ENCODE measurements around the gene CAMLG. TPM values are rescaled to one million over a fixed set of nuclear protein-coding genes. Genes with fewer than 3 reads are reported as not detected.
A peak's percentile ranks its signal among the peaks of the same experiment; 100 is the strongest.

CAMLG gene
- total and polyA plus RNA-seq, 9 of the 15 experiments (the other 6 are each of a cell fraction or from before 2014, with no cell fraction given), result 11.3 to 22.0 (median 16.3) TPM

- TF ChIP-seq ETS1 (conservative IDR thresholded peaks at IDR 0.05; ENCODE audit: control insufficient read depth, low read depth, low read length) (peak; percentile 41; the same call in 1 of the 2 replicates), TEAD4 (IDR thresholded peaks at IDR 0.05; ENCODE audit: low read length) (peak; percentile 15; the same call in 1 of the 2 replicates), TEAD4 (CRISPR knock-in tag; IDR thresholded peaks at IDR 0.05; ENCODE audit: borderline replicate concordance) (0 out of 2 replicates have a peak, but pooled peaks have one; percentile 28), SMC3 (conservative IDR thresholded peaks at IDR 0.05; ENCODE audit: insufficient read depth, low read depth, low read length) (no peak), ATF1 (CRISPR knock-in tag; IDR thresholded peaks at IDR 0.05) (no peak), ATF1 (tag; IDR thresholded peaks at IDR 0.05) (peak; percentile 85), ARID3B (CRISPR knock-in tag; IDR thresholded peaks at IDR 0.05; ENCODE audit: borderline replicate concordance) (no peak), NFE2 (IDR thresholded peaks at IDR 0.05; ENCODE audit: low read depth) (no peak), AFF1 (IDR thresholded peaks at IDR 0.05; ENCODE audit: low read depth in 1 of 2, partially characterized antibody in 2 of 2) (no peak), ELF2 (CRISPR knock-in tag; IDR thresholded peaks at IDR 0.05) (no peak; the same call in 1 of the 2 replicates), OTX1 (CRISPR knock-in tag; IDR thresholded peaks at IDR 0.05) (no peak), ZNF3 (CRISPR knock-in tag; IDR thresholded peaks at IDR 0.05) (no peak), RFX1 (IDR thresholded peaks at IDR 0.05) (no peak), CEBPB (tag; IDR thresholded peaks at IDR 0.05) (no peak)
Measured at GRCh38 chr5:134758504-134759341, 20.4 kb downstream of the CAMLG start, which contains the start of gene DDX46 (continued).

Measured in K562 (cell line).